Measurements from ENCODE around the gene TEX19. TPM values are rescaled to one million over a fixed set of nuclear protein-coding genes. Genes with fewer than 3 reads are reported as not detected.

TEX19 gene
- total and polyA plus RNA-seq, 12 donors = not detected

DNA sequence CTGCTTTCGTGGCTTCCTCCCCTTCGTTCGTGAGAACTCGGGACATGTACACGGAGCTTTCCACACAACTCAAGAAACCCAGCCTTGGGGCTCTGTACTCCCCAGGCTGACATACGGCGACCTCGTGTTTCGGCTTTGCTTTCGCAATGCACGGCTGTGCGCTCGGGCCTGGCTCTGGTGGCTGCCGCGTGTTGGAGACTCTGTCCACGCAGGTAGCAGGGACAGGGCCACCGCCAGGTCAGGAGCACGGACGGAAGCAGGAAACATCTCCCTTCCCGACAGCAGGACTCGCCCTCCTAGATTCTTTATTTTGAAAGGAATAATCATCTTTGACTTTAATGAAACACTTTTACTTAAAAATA lies 29.9 kb downstream of the TEX19 start:
- ATAC-seq (no peak), DNase-seq (no peak)
- 82 to 83% methylated on average over 21 of the region's 21 CpGs for WGBS, 2 donors
- intact Hi-C loops (cut with DNase I) = no loop called here
- Histone ChIP-seq H3K4me1 (peaks cover 2 to 35% (median 13%) of the 10 kb centered on the region in 9 donors), H3K27me3 (peaks cover 0 to 32% (median 9%) of the 10 kb centered on the region in 7 donors), H3K36me3 (peaks cover 0 to 28% (median 10%) of the 10 kb centered on the region in 9 donors), H3K9me3 (no peaks in the 10 kb centered on the region), H3K4me3 (no peak overlapping the region), H3K27ac (no peak overlapping the region)
- TF ChIP-seq, protein P1, sequence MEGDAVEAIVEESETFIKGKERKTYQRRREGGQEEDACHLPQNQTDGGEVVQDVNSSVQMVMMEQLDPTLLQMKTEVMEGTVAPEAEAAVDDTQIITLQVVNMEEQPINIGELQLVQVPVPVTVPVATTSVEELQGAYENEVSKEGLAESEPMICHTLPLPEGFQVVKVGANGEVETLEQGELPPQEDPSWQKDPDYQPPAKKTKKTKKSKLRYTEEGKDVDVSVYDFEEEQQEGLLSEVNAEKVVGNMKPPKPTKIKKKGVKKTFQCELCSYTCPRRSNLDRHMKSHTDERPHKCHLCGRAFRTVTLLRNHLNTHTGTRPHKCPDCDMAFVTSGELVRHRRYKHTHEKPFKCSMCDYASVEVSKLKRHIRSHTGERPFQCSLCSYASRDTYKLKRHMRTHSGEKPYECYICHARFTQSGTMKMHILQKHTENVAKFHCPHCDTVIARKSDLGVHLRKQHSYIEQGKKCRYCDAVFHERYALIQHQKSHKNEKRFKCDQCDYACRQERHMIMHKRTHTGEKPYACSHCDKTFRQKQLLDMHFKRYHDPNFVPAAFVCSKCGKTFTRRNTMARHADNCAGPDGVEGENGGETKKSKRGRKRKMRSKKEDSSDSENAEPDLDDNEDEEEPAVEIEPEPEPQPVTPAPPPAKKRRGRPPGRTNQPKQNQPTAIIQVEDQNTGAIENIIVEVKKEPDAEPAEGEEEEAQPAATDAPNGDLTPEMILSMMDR (IDR thresholded peaks at IDR 0.05) = no peak

- Histone ChIP-seq H3K27ac (no peak overlapping the region), H3K4me3 (no peak overlapping the region), H3K4me1 (peaks cover 2 to 30% (median 13%) of the 10 kb centered on the region in 9 donors), H3K9me3 (no peaks in the 10 kb centered on the region), H3K27me3 (peaks cover 0 to 28% (median 9%) of the 10 kb centered on the region in 7 donors), H3K36me3 (peaks cover 0 to 33% (median 10%) of the 10 kb centered on the region in 9 donors)
- TF ChIP-seq, protein P1 (IDR thresholded peaks at IDR 0.05) = no peak
- 83 to 84% methylated on average over 10 of the region's 10 CpGs for WGBS, 2 donors
- DNase-seq (no peak), ATAC-seq (no peak)
- intact Hi-C loops (cut with DNase I) = no loop called here
These were observed 30.3 kb downstream of the TEX19 start for GRCh38 chr17:82389379-82389778.

DNA sequence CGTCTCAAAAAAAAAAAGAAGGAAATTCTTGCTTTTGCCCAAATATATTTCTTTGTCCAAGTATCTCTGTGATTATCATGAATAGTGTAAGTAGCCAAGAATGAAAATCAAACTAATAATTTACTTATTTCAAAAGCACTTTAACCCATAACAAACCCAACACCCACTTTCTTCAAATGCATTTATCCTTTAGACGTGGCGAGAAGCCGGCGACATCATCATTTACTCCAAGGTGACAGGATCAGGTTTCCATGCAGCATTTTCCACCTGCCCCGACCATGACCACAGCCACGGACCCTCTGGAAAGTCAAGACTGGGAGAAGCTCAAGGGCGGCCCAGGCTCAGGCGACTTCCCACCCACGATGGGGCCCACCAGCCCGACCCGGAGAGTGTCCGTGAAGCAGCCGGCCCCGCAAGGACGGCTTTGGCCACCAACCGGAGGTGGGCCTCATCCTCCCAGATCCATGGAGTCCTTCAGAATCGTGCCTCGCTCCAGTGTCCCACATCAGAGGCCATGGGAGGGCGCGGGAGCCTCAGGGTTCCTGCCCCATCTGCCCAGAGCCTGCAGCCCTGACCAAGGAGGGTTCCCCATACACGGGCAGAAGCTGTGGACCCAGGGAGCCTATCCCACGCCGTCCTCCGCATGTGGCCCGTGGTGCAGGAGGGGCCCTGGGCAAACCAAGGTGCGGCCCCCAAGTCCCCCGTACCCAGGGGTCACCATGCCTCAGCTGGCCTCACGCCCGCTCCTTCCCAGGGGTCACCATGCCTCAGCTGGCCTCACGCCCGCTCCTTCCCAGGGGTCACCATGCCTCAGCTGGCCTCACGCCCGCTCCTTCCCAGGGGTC lies 31.2 kb downstream of the TEX19 start:
- 96% methylated on average over 30 to 31 of the region's 34 CpGs for WGBS, 2 donors
- H3K27me3 ChIP-seq = peaks cover 0 to 19% (median 9%) of the 10 kb centered on the region in 7 donors
- H3K27ac ChIP-seq = no peak overlapping the region
- DNase-seq = no peak
- H3K4me1 ChIP-seq = peaks cover under 1 to 22% (median 5%) of the 10 kb centered on the region in 9 donors
- no peak for ATAC-seq
- peaks cover 0 to 36% (median 10%) of the 10 kb centered on the region in 9 donors for H3K36me3 ChIP-seq
- TF ChIP-seq, protein P1 (IDR thresholded peaks at IDR 0.05) = no peak
- H3K9me3 ChIP-seq = no peaks in the 10 kb centered on the region
- intact Hi-C loops (cut with DNase I) = no loop called here
- H3K4me3 ChIP-seq = no peak overlapping the region

GRCh38 chr17:82390860-82391435 lies 31.9 kb downstream of the TEX19 start:
- peaks cover 0 to 37% (median 10%) of the 10 kb centered on the region in 9 donors for H3K36me3 ChIP-seq
- ATAC-seq (peak in 1 of 8 donors; percentile 35), DNase-seq (no peak)
- H3K4me3 ChIP-seq = no peak overlapping the region
- peaks cover 0 to 12% (median 8%) of the 10 kb centered on the region in 7 donors for H3K27me3 ChIP-seq
- peaks cover 0 to 16% (median 0%) of the 10 kb centered on the region in 9 donors for H3K4me1 ChIP-seq
- WGBS, 2 donors = 92 to 94% methylated on average over 13 of the region's 13 CpGs
- TF ChIP-seq, protein P1 (IDR thresholded peaks at IDR 0.05) = no peak
- intact Hi-C loops (cut with DNase I) = no loop called here
- no peak overlapping the region for H3K27ac ChIP-seq
- H3K9me3 ChIP-seq = no peaks in the 10 kb centered on the region

Measured in heart right ventricle (tissue), 16 donors.